Thymus (tissue), 11 donors: Measurements from ENCODE around the gene CDC42EP1. TPM values are rescaled to one million over a fixed set of nuclear protein-coding genes. Genes with fewer than 3 reads are reported as not detected.
"Not testable (repeated sequence)": the region's sequence is repeated elsewhere in the genome, so short reads cannot be mapped to it uniquely, and the experiment has no call there.

ENCODE experiments used
- DNase-seq, 9 donors: peaks; one replicate each; pipeline ENCODE4 v3.0.0-alpha.2; 2013; ENCODE audit warnings: low spot score in 9 of 9, low read depth in 6 of 9, missing footprints in 1 of 9
- H3K27ac ChIP-seq, 2 donors: one replicate each; pipeline ENCODE4 v1.5.1; 2013; ENCODE audit warnings: control low read depth in 1 of 2, low read depth in 1 of 2, low read length in 1 of 2, mild to moderate bottlenecking in 1 of 2, moderate library complexity in 1 of 2
- H3K27me3 ChIP-seq, 2 donors: one replicate each; pipeline ENCODE4 v1.5.1; 2013; ENCODE audit warnings: low read length in 1 of 2; ENCODE audit not compliant: control insufficient read depth in 2 of 2, insufficient read depth in 1 of 2
- H3K36me3 ChIP-seq, 2 donors: one replicate each; pipeline ENCODE4 v1.5.1; 2013; ENCODE audit warnings: low read length in 1 of 2, mild to moderate bottlenecking in 1 of 2, moderate library complexity in 1 of 2; ENCODE audit not compliant: control insufficient read depth in 2 of 2, insufficient read depth in 2 of 2
- H3K4me1 ChIP-seq, 2 donors: one replicate each; pipeline ENCODE4 v1.5.1; 2013; ENCODE audit warnings: low read length in 2 of 2; ENCODE audit not compliant: control insufficient read depth in 2 of 2, insufficient read depth in 2 of 2
- H3K4me3 ChIP-seq, 2 donors: one replicate each; pipeline ENCODE4 v1.5.1; 2013; ENCODE audit warnings: low read length in 2 of 2, control low read depth in 1 of 2, mild to moderate bottlenecking in 1 of 2
- H3K9me3 ChIP-seq, 2 donors: one replicate each; pipeline ENCODE4 v1.5.1; 2013; ENCODE audit warnings: low read length in 1 of 2, mild to moderate bottlenecking in 1 of 2; ENCODE audit not compliant: control insufficient read depth in 2 of 2, insufficient read depth in 1 of 2
- WGBS: extraction: QIAGEN DNeasy Blood & Tissue Kit; methylation state at CpG from one replicate; pipeline ENCODE4 v1.1.7; 2013; 5-methylcytosine and 5-hydroxymethylcytosine counted together
- polyA plus RNA-seq: library from polyadenylated mRNA; stranded (reverse); fragments of 200-250 nt; gene quantifications from one replicate; pipeline ENCODE4 v1.2.3, GENCODE V29; 2013
- total RNA-seq: library from RNA; stranded (reverse); fragments of 120-200 nt; gene quantifications from one replicate; pipeline ENCODE4 v1.2.4, GENCODE V29; 2013
- donor health status: healthy.

The CDC42EP1 gene
- total and polyA plus RNA-seq, 2 donors: 1.7 to 5.8 TPM

DNA sequence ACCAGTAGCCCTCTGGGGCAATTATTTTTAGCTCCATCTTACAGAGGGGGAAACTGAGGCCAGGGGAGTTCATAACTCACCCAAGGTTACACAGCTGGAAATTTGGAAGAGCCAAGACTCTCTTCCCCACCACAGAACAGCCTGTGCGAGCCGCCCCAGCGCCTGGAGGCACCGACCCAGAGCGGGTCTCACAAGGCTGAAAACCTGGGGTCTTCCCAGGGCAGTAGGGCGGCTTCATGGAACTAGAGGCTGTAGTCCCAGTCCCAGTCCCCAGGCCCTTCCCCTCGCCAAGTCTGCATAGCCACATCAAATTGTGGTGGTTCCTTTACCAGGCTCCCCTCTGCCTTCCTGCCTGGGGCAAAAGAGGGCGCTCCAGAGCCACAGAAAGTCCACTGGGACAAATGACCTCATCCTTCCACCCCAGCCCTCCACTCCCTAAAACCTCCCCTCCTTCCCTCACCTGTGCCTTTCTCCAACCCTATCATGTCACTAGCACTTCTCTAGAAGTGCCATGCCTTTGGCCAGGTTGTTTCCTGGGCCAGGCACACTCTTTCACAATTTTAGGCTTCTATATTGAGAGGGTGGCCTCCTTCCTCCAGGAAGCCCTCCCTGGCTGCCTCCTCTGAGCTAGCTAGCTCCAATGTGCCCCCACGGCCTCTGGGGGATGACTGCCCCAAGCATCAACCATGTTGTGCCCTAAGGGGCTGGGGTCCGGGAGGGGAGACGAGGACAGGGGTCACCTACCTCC, 15.2 kb upstream of the CDC42EP1 start:
- Histone ChIP-seq H3K9me3 (no peaks in the 10 kb centered on the region), H3K4me3 (no peak overlapping the region), H3K36me3 (no peaks in the 10 kb centered on the region), H3K27ac (peak overlapping the region in 1 of 2 donors; percentile 37), H3K27me3 (peaks cover 2 to 54% of the 10 kb centered on the region in 2 donors), H3K4me1 (peaks cover 0 to 15% of the 10 kb centered on the region in 2 donors)
- 47% methylated on average over 11 of the region's 11 CpGs for WGBS
- peak in 1 of 9 donors; percentile 30 for DNase-seq

- no peaks in the 10 kb centered on the region for H3K36me3 ChIP-seq
- no peak overlapping the region for H3K4me3 ChIP-seq
- peak overlapping the region; percentile 11 to 15 for H3K27ac ChIP-seq
- H3K9me3 ChIP-seq: no peaks in the 10 kb centered on the region
- peaks cover 2 to 51% of the 10 kb centered on the region in 2 donors for H3K27me3 ChIP-seq
- H3K4me1 ChIP-seq: peaks cover 0 to 15% of the 10 kb centered on the region in 2 donors
- no peak for DNase-seq
- WGBS: 22% methylated on average over 28 of the region's 28 CpGs
These were observed 14.4 kb upstream of the CDC42EP1 start for GRCh38 chr22:37545703-37546436.

GRCh38 chr22:37546437-37547250, 13.6 kb upstream of the CDC42EP1 start:
- 82% methylated on average over 21 of the region's 21 CpGs for WGBS
- no peaks in the 10 kb centered on the region for H3K9me3 ChIP-seq

DNA sequence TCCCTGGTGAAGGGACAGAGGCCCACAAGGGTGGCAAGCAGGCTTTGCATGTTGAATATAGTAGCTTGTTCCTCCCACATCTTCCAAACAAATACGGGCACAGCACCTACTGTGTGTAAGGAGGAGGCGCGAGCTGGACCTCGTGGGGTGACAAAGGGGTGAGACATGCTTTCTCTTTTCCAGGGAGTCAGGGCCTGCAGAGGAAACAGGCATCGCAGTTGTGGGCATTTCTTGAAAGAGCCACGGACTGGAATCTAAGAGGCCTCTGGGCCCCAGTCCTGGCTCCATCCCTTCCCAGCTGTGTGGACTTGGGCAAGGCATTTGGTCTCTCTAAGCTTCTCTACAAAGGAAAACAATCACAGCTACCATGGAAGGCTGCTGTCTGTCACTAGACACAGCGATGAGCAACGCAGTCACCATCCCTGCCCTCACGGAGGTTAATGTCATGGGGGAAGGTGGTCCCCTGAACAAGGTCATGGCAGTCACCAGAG, 13.0 kb upstream of the CDC42EP1 start:
- Histone ChIP-seq H3K36me3 (no peaks in the 10 kb centered on the region), H3K27ac (peak overlapping the region in 1 of 2 donors; percentile 25), H3K4me1 (peaks cover 0 to 15% of the 10 kb centered on the region in 2 donors), H3K27me3 (peaks cover 4 to 56% of the 10 kb centered on the region in 2 donors), H3K4me3 (no peak overlapping the region), H3K9me3 (no peaks in the 10 kb centered on the region)
- 93% methylated on average over 9 of the region's 9 CpGs for WGBS
- no peak for DNase-seq

More at GRCh38 chr22:37546437-37547250, 13.6 kb upstream of the CDC42EP1 start:
- peaks cover 4 to 55% of the 10 kb centered on the region in 2 donors for H3K27me3 ChIP-seq
- no peaks in the 10 kb centered on the region for H3K36me3 ChIP-seq
- no peak overlapping the region for H3K4me3 ChIP-seq
- DNase-seq: no peak
- H3K4me1 ChIP-seq: peaks cover 0 to 15% of the 10 kb centered on the region in 2 donors
- peak overlapping the region; percentile 25 to 43 for H3K27ac ChIP-seq

GRCh38 chr22:37549704-37550059, 10.6 kb upstream of the CDC42EP1 start:
- no peaks in the 10 kb centered on the region for H3K36me3 ChIP-seq
- H3K9me3 ChIP-seq: no peaks in the 10 kb centered on the region
- no peak overlapping the region for H3K4me3 ChIP-seq
- peaks cover 4 to 61% of the 10 kb centered on the region in 2 donors for H3K27me3 ChIP-seq
- peaks cover 0 to 15% of the 10 kb centered on the region in 2 donors for H3K4me1 ChIP-seq
- DNase-seq: no peak
- no peak overlapping the region for H3K27ac ChIP-seq
- 86% methylated on average over 5 of the region's 5 CpGs for WGBS

- not testable (repeated sequence) for DNase-seq, H3K4me1 ChIP-seq, H3K27ac ChIP-seq, H3K4me3 ChIP-seq, H3K36me3 ChIP-seq, H3K9me3 ChIP-seq
- WGBS: 96% methylated on average over 9 of the region's 9 CpGs
- peaks cover 3 to 56% of the 10 kb centered on the region in 2 donors for H3K27me3 ChIP-seq
These were observed 9.4 kb upstream of the CDC42EP1 start for GRCh38 chr22:37550921-37551320.

DNA sequence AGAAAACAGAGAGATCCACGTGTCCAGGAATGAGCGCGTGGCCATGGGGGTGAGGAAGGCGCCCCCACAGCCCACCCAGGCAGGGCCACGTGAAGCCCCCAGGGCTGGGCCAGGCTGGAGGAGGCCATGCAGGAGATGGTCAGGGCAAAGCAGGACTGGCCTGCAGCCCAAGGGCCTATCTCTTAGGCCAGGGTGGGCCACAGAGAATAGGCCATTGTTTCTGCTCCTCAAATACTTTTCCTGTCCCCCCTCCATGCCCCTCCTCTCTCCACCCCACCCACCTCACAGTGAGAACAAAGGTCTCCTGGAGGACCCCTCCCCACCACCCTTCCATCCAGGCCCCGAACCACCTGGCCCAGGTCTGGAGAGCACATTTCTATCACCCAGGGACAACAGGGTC, 8.3 kb upstream of the CDC42EP1 start:
- DNase-seq: no peak
- no peak overlapping the region for H3K4me3 ChIP-seq
- H3K4me1 ChIP-seq: peaks cover 0 to 3% of the 10 kb centered on the region in 2 donors
- 96% methylated on average over 6 of the region's 6 CpGs for WGBS
- H3K9me3 ChIP-seq: no peaks in the 10 kb centered on the region
- H3K27ac ChIP-seq: no peak overlapping the region
- peaks cover 7 to 56% of the 10 kb centered on the region in 2 donors for H3K27me3 ChIP-seq
- H3K36me3 ChIP-seq: no peaks in the 10 kb centered on the region

DNA sequence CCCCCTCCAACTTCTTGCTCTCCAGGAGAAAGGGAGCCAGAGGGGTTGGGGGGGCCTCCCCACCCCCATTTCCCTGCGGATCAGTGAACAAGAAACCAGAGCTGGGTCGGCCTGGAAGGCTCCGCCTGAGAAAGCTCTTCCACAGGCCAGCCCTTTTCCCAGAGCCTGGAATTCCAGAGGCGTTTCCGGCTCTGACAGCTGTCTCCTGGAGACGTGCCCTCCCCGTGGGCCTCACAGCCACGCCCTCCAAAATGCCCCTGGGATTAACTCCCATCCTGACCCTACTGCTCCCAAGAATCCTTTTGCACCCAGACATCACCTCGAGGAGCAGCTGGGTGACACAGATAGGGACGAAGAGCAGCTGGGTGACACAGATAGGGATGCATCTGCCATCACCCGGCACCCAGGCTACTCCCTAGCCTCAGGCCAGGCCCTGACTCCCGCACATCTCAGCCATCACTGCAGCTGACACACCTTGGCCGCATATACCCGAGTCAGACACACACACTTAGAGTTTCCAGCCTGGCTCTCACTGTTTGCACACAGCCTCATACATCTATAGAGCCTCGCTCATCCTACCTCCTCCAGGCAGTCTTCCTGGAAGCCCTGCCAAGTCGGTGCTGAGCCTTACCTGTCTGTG, 7.6 kb upstream of the CDC42EP1 start:
- Histone ChIP-seq H3K27me3 (peaks cover 10 to 60% of the 10 kb centered on the region in 2 donors), H3K36me3 (no peaks in the 10 kb centered on the region), H3K9me3 (no peaks in the 10 kb centered on the region), H3K4me1 (peaks cover 0 to 3% of the 10 kb centered on the region in 2 donors), H3K4me3 (no peak overlapping the region), H3K27ac (peak overlapping the region in 1 of 2 donors; percentile 17)
- DNase-seq: no peak
- 90% methylated on average over 16 of the region's 16 CpGs for WGBS
